Mucosa of stomach (tissue), 1 donor: ENCODE results near the gene MEIS3.

ENCODE experiments used
- H3K27me3 ChIP-seq: one replicate; pipeline ENCODE4 v1.7.0; 2013; ENCODE audit warnings: mild to moderate bottlenecking, low read length; ENCODE audit not compliant: control insufficient read depth, insufficient read depth
- H3K36me3 ChIP-seq: one replicate; pipeline ENCODE4 v1.7.0; 2013; ENCODE audit warnings: low read length; ENCODE audit not compliant: control insufficient read depth, insufficient read depth
- H3K4me1 ChIP-seq: one replicate; pipeline ENCODE4 v1.7.0; 2013; ENCODE audit warnings: mild to moderate bottlenecking, low read length; ENCODE audit not compliant: control insufficient read depth, insufficient read depth
- H3K4me3 ChIP-seq: one replicate; pipeline ENCODE4 v1.7.0; 2013; ENCODE audit warnings: low read length
- H3K9ac ChIP-seq: one replicate; pipeline ENCODE4 v1.7.0; 2013; ENCODE audit warnings: mild to moderate bottlenecking, low read length, moderate library complexity
- H3K9me3 ChIP-seq: one replicate; pipeline ENCODE4 v1.7.0; 2013; ENCODE audit warnings: mild to moderate bottlenecking, low read length, moderate library complexity; ENCODE audit not compliant: control insufficient read depth
- donor health status: Pancreatic carcinoma.

The MEIS3 gene

GRCh38 chr19:47432499-47432898 lies 13.2 kb upstream of the MEIS3 start:
- H3K36me3 ChIP-seq: no peaks in the 10 kb centered on the region
- no peaks in the 10 kb centered on the region for H3K9me3 ChIP-seq
- H3K9ac ChIP-seq: no peak overlapping the region
- peaks cover 57% of the 10 kb centered on the region for H3K27me3 ChIP-seq
- peaks cover 26% of the 10 kb centered on the region for H3K4me1 ChIP-seq
- no peak overlapping the region for H3K4me3 ChIP-seq

GRCh38 chr19:47432091-47432490 lies 12.8 kb upstream of the MEIS3 start:
- no peak overlapping the region for H3K9ac ChIP-seq
- H3K4me1 ChIP-seq: peaks cover 30% of the 10 kb centered on the region
- no peaks in the 10 kb centered on the region for H3K9me3 ChIP-seq
- H3K4me3 ChIP-seq: no peak overlapping the region
- peaks cover 57% of the 10 kb centered on the region for H3K27me3 ChIP-seq
- no peaks in the 10 kb centered on the region for H3K36me3 ChIP-seq

GRCh38 chr19:47430041-47430802 lies 10.9 kb upstream of the MEIS3 start:
- peaks cover 30% of the 10 kb centered on the region for H3K4me1 ChIP-seq
- H3K36me3 ChIP-seq: no peaks in the 10 kb centered on the region
- H3K27me3 ChIP-seq: peaks cover 49% of the 10 kb centered on the region
- no peak overlapping the region for H3K4me3 ChIP-seq
- H3K9ac ChIP-seq: no peak overlapping the region
- no peaks in the 10 kb centered on the region for H3K9me3 ChIP-seq

GRCh38 chr19:47429140-47429793 lies 9.9 kb upstream of the MEIS3 start:
- peaks cover 30% of the 10 kb centered on the region for H3K4me1 ChIP-seq
- H3K9ac ChIP-seq: no peak overlapping the region
- H3K4me3 ChIP-seq: no peak overlapping the region
- H3K27me3 ChIP-seq: peaks cover 55% of the 10 kb centered on the region
- no peaks in the 10 kb centered on the region for H3K9me3 ChIP-seq
- no peaks in the 10 kb centered on the region for H3K36me3 ChIP-seq

- no peak overlapping the region for H3K4me3 ChIP-seq
- peaks cover 57% of the 10 kb centered on the region for H3K27me3 ChIP-seq
Observed at GRCh38 chr19:47428177-47428894, 9.0 kb upstream of the MEIS3 start.

GRCh38 chr19:47427241-47428176 lies 8.2 kb upstream of the MEIS3 start:
- peaks cover 64% of the 10 kb centered on the region for H3K27me3 ChIP-seq
- H3K4me3 ChIP-seq: no peak overlapping the region
- no peaks in the 10 kb centered on the region for H3K9me3 ChIP-seq
- H3K4me1 ChIP-seq: peaks cover 30% of the 10 kb centered on the region
- H3K9ac ChIP-seq: no peak overlapping the region
- no peaks in the 10 kb centered on the region for H3K36me3 ChIP-seq

More at GRCh38 chr19:47428177-47428894, 9.0 kb upstream of the MEIS3 start:
- H3K4me1 ChIP-seq: peaks cover 30% of the 10 kb centered on the region
- no peaks in the 10 kb centered on the region for H3K9me3 ChIP-seq
- no peaks in the 10 kb centered on the region for H3K36me3 ChIP-seq
- H3K9ac ChIP-seq: no peak overlapping the region

GRCh38 chr19:47423203-47423882 lies 4.0 kb upstream of the MEIS3 start:
- Histone ChIP-seq H3K4me1 (peaks cover 13% of the 10 kb centered on the region), H3K27me3 (peaks cover 63% of the 10 kb centered on the region)

GRCh38 chr19:47422417-47423163 lies 3.3 kb upstream of the MEIS3 start:
- Histone ChIP-seq H3K36me3 (no peaks in the 10 kb centered on the region), H3K4me3 (no peak overlapping the region), H3K9me3 (no peaks in the 10 kb centered on the region), H3K27me3 (peaks cover 66% of the 10 kb centered on the region), H3K4me1 (peaks cover 11% of the 10 kb centered on the region), H3K9ac (no peak overlapping the region)

More at GRCh38 chr19:47423203-47423882, 4.0 kb upstream of the MEIS3 start:
- Histone ChIP-seq H3K4me3 (no peak overlapping the region), H3K9ac (no peak overlapping the region), H3K9me3 (no peaks in the 10 kb centered on the region), H3K36me3 (no peaks in the 10 kb centered on the region)

GRCh38 chr19:47421844-47422395 lies 2.6 kb upstream of the MEIS3 start:
- Histone ChIP-seq H3K27me3 (peaks cover 73% of the 10 kb centered on the region), H3K36me3 (no peaks in the 10 kb centered on the region), H3K9me3 (no peaks in the 10 kb centered on the region), H3K4me3 (no peak overlapping the region), H3K4me1 (peaks cover 8% of the 10 kb centered on the region), H3K9ac (no peak overlapping the region)

- H3K36me3 ChIP-seq: no peaks in the 10 kb centered on the region
- H3K4me3 ChIP-seq: no peak overlapping the region
- no peak overlapping the region for H3K9ac ChIP-seq
- H3K27me3 ChIP-seq: peaks cover 79% of the 10 kb centered on the region
- peaks cover 8% of the 10 kb centered on the region for H3K4me1 ChIP-seq
- no peaks in the 10 kb centered on the region for H3K9me3 ChIP-seq
Observed at GRCh38 chr19:47421244-47421786, 2.0 kb upstream of the MEIS3 start.
